T-cell (primary cell): ENCODE data around the gene SLCO2A1. TPM values are rescaled to one million over a fixed set of nuclear protein-coding genes. Genes with fewer than 3 reads are reported as not detected.

Experiments used
- ATAC-seq, 4 experiments: fragments of 200-7000 bp in 3 of 4; fragments of 150-1000 bp in 1 of 4; cut with Tn5 transposase; replicated peaks in 1 of 4; 1 replicate in 3 of 4; 2 replicates in 1 of 4; pipeline ENCODE4 v1.10.0; 2021; ENCODE audit warnings: moderate library complexity in 3 of 4, mild to moderate bottlenecking in 2 of 4, moderate number of reproducible peaks in 1 of 4
- CTCF ChIA-PET, 2 donors: fragments of 300-600 bp; sonication (Branson Sonifier 250); formaldehyde crosslinking; loops; one replicate each; lab custom pipeline; 2022; ENCODE audit warnings: antibody characterized with exemption in 2 of 2; lab: Charles Lee
- POLR2A ChIA-PET, 2 donors: fragments of 300-600 bp; sonication (Branson Sonifier 250); formaldehyde crosslinking; loops; one replicate each; lab custom pipeline; 2022; ENCODE audit warnings: antibody characterized with exemption in 2 of 2; lab: Charles Lee
- DNase-seq, 35 experiments: peaks; one replicate each; pipeline versions ENCODE4 v3.0.0 to v3.0.0-alpha.2; 2013 to 2023
- H3K27ac ChIP-seq: one replicate; pipeline ENCODE4 v1.5.1; 2013; ENCODE audit warnings: low read length
- H3K27me3 ChIP-seq, 2 experiments: replicated peaks in 1 of 2; 1 replicate in 1 of 2; 2 replicates in 1 of 2; pipeline versions ENCODE4 v1.6.1 to v1.7.0; 2013; ENCODE audit warnings: low read length in 1 of 2, mixed read lengths in 1 of 2; ENCODE audit not compliant: control insufficient read depth in 2 of 2, insufficient read depth in 2 of 2; ENCODE audit errors: extremely low read depth in 1 of 2
- H3K36me3 ChIP-seq, 2 donors: 1 replicate in 1 of 2; 2 replicates in 1 of 2; pipeline versions ENCODE4 v1.6.1 to v1.7.0; 2013; ENCODE audit warnings: low read length in 1 of 2; ENCODE audit not compliant: control insufficient read depth in 2 of 2, insufficient read depth in 1 of 2; ENCODE audit errors: extremely low read depth in 1 of 2
- H3K4me1 ChIP-seq, 2 experiments: 1 replicate in 1 of 2; 2 replicates in 1 of 2; pipeline versions ENCODE4 v1.6.1 to v1.7.0; 2013; ENCODE audit warnings: low read length in 2 of 2, mixed read lengths in 1 of 2; ENCODE audit not compliant: insufficient read depth in 2 of 2, control insufficient read depth in 1 of 2; ENCODE audit errors: extremely low read depth in 1 of 2
- H3K4me3 ChIP-seq, 2 donors: 1 replicate in 1 of 2; 2 replicates in 1 of 2; pipeline versions ENCODE4 v1.5.1 to v1.7.0; 2013; ENCODE audit warnings: mild to moderate bottlenecking in 2 of 2, low read length in 1 of 2, moderate library complexity in 1 of 2; ENCODE audit not compliant: control insufficient read depth in 1 of 2; ENCODE audit errors: extremely low read depth in 1 of 2
- H3K9me3 ChIP-seq: 2 replicates; pipeline ENCODE4 v1.7.0; 2013
- H3K27ac Mint-ChIP-seq, 2 donors: one replicate each; pipeline ENCODE4 v1.8.0; 2020 to 2021; ENCODE audit warnings: mild to moderate bottlenecking in 2 of 2, mixed read lengths in 2 of 2
- H3K27me3 Mint-ChIP-seq, 2 donors: one replicate each; pipeline ENCODE4 v1.8.0; 2021 to 2022; ENCODE audit warnings: mixed read lengths in 2 of 2
- H3K36me3 Mint-ChIP-seq: one replicate; pipeline ENCODE4 v1.8.0; 2021; ENCODE audit warnings: mixed read lengths
- H3K4me1 Mint-ChIP-seq, 3 donors: one replicate each; pipeline ENCODE4 v1.8.0; 2020 to 2022; ENCODE audit warnings: mixed read lengths in 3 of 3, mild to moderate bottlenecking in 1 of 3
- H3K4me3 Mint-ChIP-seq, 3 donors: one replicate each; pipeline ENCODE4 v1.8.0; 2020 to 2022; ENCODE audit warnings: mild to moderate bottlenecking in 3 of 3, mixed read lengths in 3 of 3, moderate library complexity in 3 of 3
- H3K9me3 Mint-ChIP-seq, 3 donors: one replicate each; pipeline ENCODE4 v1.8.0; 2020 to 2022; ENCODE audit warnings: mixed read lengths in 3 of 3
- WGBS: methylation state at CpG from one replicate; pipeline ENCODE4 v1.1.5; 2013; ENCODE audit warnings: missing lambda C conversion rate; ENCODE audit not compliant: insufficient coverage; 5-methylcytosine and 5-hydroxymethylcytosine counted together
- total RNA-seq, 35 experiments: library from RNA in 6 of 35; stranded (reverse) in 6 of 35; fragments of 120-200 nt in 1 of 35; gene quantifications; one replicate each; pipeline versions ENCODE4 v1.2.1 to v1.2.4 and lab custom pipeline; 2013 to 2026

The SLCO2A1 gene
- total RNA-seq, 5 donors from 2014 or later (not counting 1 experiment from before 2014, with no cell fraction given) = 0.18 to 0.39 (median 0.25) TPM; not detected in 2

DNA sequence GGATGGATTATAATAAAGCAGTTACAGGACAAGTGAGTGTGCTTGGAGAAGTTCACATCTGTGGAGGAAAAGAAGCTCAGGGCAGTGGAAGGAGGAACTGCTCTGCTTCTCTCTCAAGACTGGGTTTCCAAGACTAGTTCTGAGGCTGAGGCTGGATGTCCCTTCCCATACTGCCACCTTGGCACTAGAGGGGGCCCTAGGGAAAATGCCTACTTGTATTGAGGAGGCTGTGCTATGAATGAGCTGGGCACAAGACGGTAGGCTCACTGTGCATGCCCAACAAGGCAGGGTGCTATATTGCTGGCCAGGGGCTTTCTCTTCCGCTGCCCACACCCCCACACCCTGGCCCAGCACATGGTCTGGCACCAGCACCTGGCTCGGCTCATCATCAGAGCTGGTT, 65.2 kb downstream of the SLCO2A1 start:
- Histone ChIP-seq H3K27me3 (peaks cover 0 to 16% of the 10 kb centered on the region in 2 experiments), H3K4me3 (no peak overlapping the region), H3K4me1 (no peaks in the 10 kb centered on the region), H3K36me3 (no peaks in the 10 kb centered on the region), H3K27ac (no peak overlapping the region), H3K9me3 (no peaks in the 10 kb centered on the region)
- no peak for DNase-seq
- Mint-ChIP-seq H3K27me3 (peaks cover 6 to 8% of the 10 kb centered on the region in 2 donors), H3K4me1 (no peaks in the 10 kb centered on the region), H3K9me3 (no peaks in the 10 kb centered on the region), H3K27ac (no peak overlapping the region), H3K36me3 (no peaks in the 10 kb centered on the region), H3K4me3 (no peak overlapping the region)
- ATAC-seq = no peak
- 80% methylated on average over 1 of the region's 3 CpGs for WGBS
- CTCF ChIA-PET = no interaction called here
- POLR2A ChIA-PET = no interaction called here

DNA sequence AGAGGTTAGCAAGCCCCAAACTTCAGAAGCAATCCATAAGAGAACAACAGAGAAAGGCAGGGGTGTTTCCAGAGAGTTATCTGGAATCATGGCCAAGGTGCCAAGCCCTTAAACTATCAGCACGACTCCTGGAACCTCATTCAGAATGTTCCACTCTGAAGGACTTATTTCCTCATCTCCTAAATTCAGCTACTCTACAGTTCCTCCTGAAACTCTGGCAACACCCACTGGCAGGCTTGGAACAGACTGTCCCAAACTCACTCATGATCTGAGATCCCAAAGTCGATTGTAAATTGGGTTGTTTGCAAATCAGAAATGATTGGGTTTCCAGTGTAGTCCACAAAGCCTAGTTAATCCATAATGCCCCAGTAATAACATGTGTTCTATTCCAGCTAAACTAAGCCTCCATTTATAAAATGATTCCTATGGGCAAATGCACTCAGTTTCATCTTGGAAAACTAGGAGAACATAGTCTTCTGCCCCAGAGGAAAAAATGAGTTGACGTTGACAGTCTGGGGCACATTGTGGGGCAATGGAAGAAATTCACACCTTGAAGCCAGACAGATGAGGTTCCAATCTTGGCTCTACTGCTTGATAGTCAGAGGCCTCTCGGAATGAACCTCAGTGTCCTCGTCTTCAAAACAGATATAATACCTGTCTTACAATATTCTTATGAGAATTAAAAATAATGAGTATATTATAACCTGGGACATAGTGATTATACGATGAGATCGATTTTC, 65.9 kb downstream of the SLCO2A1 start:
- Histone ChIP-seq H3K4me3 (no peak overlapping the region), H3K9me3 (no peaks in the 10 kb centered on the region), H3K36me3 (no peaks in the 10 kb centered on the region), H3K4me1 (no peaks in the 10 kb centered on the region), H3K27me3 (peaks cover 0 to 13% of the 10 kb centered on the region in 2 experiments), H3K27ac (no peak overlapping the region)
- WGBS = 85% methylated on average over 2 of the region's 7 CpGs
- POLR2A ChIA-PET = no interaction called here
- peaks cover 7 to 8% of the 10 kb centered on the region in 2 donors for H3K27me3 Mint-ChIP-seq
- CTCF ChIA-PET = no interaction called here
- H3K36me3 Mint-ChIP-seq = no peaks in the 10 kb centered on the region
- no peak for DNase-seq
- no peaks in the 10 kb centered on the region for H3K9me3 Mint-ChIP-seq
- no peak overlapping the region for H3K27ac Mint-ChIP-seq
- ATAC-seq = no peak
- no peaks in the 10 kb centered on the region for H3K4me1 Mint-ChIP-seq
- H3K4me3 Mint-ChIP-seq = no peak overlapping the region

GRCh38 chr3:133962849-133963248, 66.9 kb downstream of the SLCO2A1 start:
- POLR2A ChIA-PET = no interaction called here
- Histone ChIP-seq H3K27ac (no peak overlapping the region), H3K4me1 (no peaks in the 10 kb centered on the region), H3K4me3 (no peak overlapping the region), H3K27me3 (peaks cover 0 to 12% of the 10 kb centered on the region in 2 experiments), H3K9me3 (no peaks in the 10 kb centered on the region), H3K36me3 (no peaks in the 10 kb centered on the region)
- Mint-ChIP-seq H3K27me3 (peaks cover 3 to 4% of the 10 kb centered on the region in 2 donors), H3K4me1 (no peaks in the 10 kb centered on the region), H3K36me3 (no peaks in the 10 kb centered on the region), H3K4me3 (no peak overlapping the region), H3K27ac (no peak overlapping the region), H3K9me3 (no peaks in the 10 kb centered on the region)
- DNase-seq = no peak
- CTCF ChIA-PET = no interaction called here
- ATAC-seq = no peak
- no CpG with 5 or more reads among the region's 2 CpGs for WGBS

DNA sequence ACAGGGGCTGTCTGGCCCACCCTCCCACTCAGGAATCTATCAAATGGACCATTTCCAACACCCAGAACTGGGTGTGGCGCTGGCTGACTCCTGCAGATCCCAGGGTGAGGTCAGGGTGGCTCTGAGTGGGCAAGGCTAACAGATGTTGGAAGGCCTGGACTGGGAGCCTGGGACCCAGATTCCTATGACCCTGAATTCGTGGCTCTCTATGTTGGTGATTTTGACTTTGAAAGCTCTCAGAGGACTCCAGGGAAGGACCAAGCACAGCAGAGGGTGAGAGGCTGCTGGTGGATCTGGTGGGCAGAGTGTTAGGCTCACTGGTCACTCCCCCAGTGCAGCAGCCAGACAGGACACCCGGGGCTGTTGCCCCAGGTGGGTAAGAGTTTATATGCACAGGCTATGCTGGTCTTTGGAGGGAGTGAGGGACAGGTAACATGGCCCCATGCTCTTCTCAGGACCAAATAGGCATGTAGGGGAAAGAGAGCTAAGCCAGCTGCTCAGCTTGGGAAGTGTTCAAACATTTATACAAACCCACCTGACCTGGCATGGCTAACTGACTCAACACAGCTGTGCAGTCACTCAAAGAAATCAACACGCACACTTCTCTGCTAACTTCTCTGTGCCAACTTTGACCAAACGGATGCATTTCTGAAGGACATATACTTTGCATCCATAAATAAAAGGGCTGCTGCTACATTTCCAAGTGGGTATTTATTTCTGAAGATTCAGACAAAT, 71.5 kb downstream of the SLCO2A1 start:
- Mint-ChIP-seq H3K9me3 (no peaks in the 10 kb centered on the region), H3K4me1 (no peaks in the 10 kb centered on the region), H3K27me3 (peaks cover 8 to 12% of the 10 kb centered on the region in 2 donors), H3K27ac (no peak overlapping the region), H3K36me3 (no peaks in the 10 kb centered on the region), H3K4me3 (no peak overlapping the region)
- ATAC-seq (no peak), DNase-seq (no peak)
- Histone ChIP-seq H3K4me1 (no peaks in the 10 kb centered on the region), H3K36me3 (no peaks in the 10 kb centered on the region), H3K27ac (no peak overlapping the region), H3K9me3 (no peaks in the 10 kb centered on the region), H3K4me3 (no peak overlapping the region), H3K27me3 (peaks cover 0 to 25% of the 10 kb centered on the region in 2 experiments)
- ChIA-PET POLR2A (no interaction called here), CTCF (no interaction called here)
- 50% methylated on average over 2 of the region's 5 CpGs for WGBS

- Mint-ChIP-seq H3K4me3 (no peak overlapping the region), H3K9me3 (no peaks in the 10 kb centered on the region), H3K4me1 (no peaks in the 10 kb centered on the region), H3K36me3 (no peaks in the 10 kb centered on the region), H3K27me3 (peaks cover 9 to 12% of the 10 kb centered on the region in 2 donors), H3K27ac (no peak overlapping the region)
- H3K27me3 ChIP-seq = peaks cover 0 to 30% of the 10 kb centered on the region in 2 experiments
- no peaks in the 10 kb centered on the region for H3K36me3 ChIP-seq
- ATAC-seq (no peak), DNase-seq (no peak)
- no peak overlapping the region for H3K4me3 ChIP-seq
- no peaks in the 10 kb centered on the region for H3K4me1 ChIP-seq
- no peak overlapping the region for H3K27ac ChIP-seq
- ChIA-PET CTCF (no interaction called here), POLR2A (no interaction called here)
- no peaks in the 10 kb centered on the region for H3K9me3 ChIP-seq
- no CpG with 5 or more reads among the region's 6 CpGs for WGBS
Measured at GRCh38 chr3:133956982-133957381, 72.7 kb downstream of the SLCO2A1 start.

GRCh38 chr3:133956353-133956752, 73.4 kb downstream of the SLCO2A1 start:
- H3K27ac ChIP-seq = no peak overlapping the region
- no peaks in the 10 kb centered on the region for H3K36me3 Mint-ChIP-seq
- H3K4me1 ChIP-seq = no peaks in the 10 kb centered on the region
- no peaks in the 10 kb centered on the region for H3K4me1 Mint-ChIP-seq
- ChIA-PET CTCF (no interaction called here), POLR2A (no interaction called here)
- no CpG with 5 or more reads among the region's 6 CpGs for WGBS
- no peaks in the 10 kb centered on the region for H3K9me3 ChIP-seq
- H3K9me3 Mint-ChIP-seq = no peaks in the 10 kb centered on the region
- no peak overlapping the region for H3K4me3 Mint-ChIP-seq
- peaks cover 9 to 12% of the 10 kb centered on the region in 2 donors for H3K27me3 Mint-ChIP-seq
- no peaks in the 10 kb centered on the region for H3K36me3 ChIP-seq
- no peak overlapping the region for H3K27ac Mint-ChIP-seq
- no peak overlapping the region for H3K4me3 ChIP-seq
- DNase-seq (no peak), ATAC-seq (no peak)
- peaks cover 0 to 31% of the 10 kb centered on the region in 2 experiments for H3K27me3 ChIP-seq
